H1 (cell line): ENCODE measurements around the gene TRPT1. TPM values are rescaled to one million over a fixed set of nuclear protein-coding genes. Genes with fewer than 3 reads are reported as not detected.

ENCODE experiments used
- E2F6 ChIP-seq: IDR thresholded peaks from 2 replicates; pipeline ENCODE4 v1.6.1; 2012; ENCODE audit warnings: inconsistent platforms
- NANOG ChIP-seq: IDR thresholded peaks from 2 replicates; pipeline ENCODE4 v1.6.1; 2011; ENCODE audit warnings: low read length, low read depth, mild to moderate bottlenecking, inconsistent platforms; ENCODE audit not compliant: insufficient read depth, poor library complexity, severe bottlenecking
- SP2 ChIP-seq: IDR thresholded peaks from 2 replicates; pipeline ENCODE4 v1.6.1; 2012; ENCODE audit warnings: mild to moderate bottlenecking, low read length, inconsistent platforms
- polyA plus RNA-seq, 7 experiments: library from polyadenylated mRNA; depleted of rRNA in 3 of 7; stranded (reverse) in 5 of 7; unstranded in 2 of 7; fragments of >200 nt in 5 of 7; fragments of 200-250 nt in 2 of 7; gene quantifications; 1 replicate in 5 of 7; 2 replicates in 1 of 7; 4 replicates in 1 of 7; pipeline versions ENCODE4 v1.2.1 to v1.2.3, GENCODE V29; 2011 to 2013; ENCODE audit warnings: missing spikeins in 2 of 7, mixed read lengths in 2 of 7
- total RNA-seq: library from RNA; stranded (reverse); fragmentation: NEBNext Ultra II Directional; extraction: Animal tissue kit (Norgen Biotek cat#: 25700); gene quantifications from 2 replicates; pipeline ENCODE4 v1.2.1, GENCODE V29; 2021

The TRPT1 gene
- total and polyA plus RNA-seq, 2 of the 8 experiments (the other 6 are each of a cell fraction or from before 2014, with no cell fraction given), result 34.5 to 74.6 TPM

GRCh38 chr11:64210301-64211020 is 15.5 kb downstream of the TRPT1 start (continued):
- TF ChIP-seq SP2 (no peak), NANOG (no peak), E2F6 (no peak)
